NCI-H2227 (cell line): ENCODE data around the gene DPP3.

ENCODE experiments used
- DNase-seq: peaks from one replicate; lab custom pipeline; 2025; ENCODE audit not compliant: unreplicated experiment; lab: John Stamatoyannopoulos, UW

The DPP3 gene

GRCh38 chr11:66555416-66555815, 75.2 kb downstream of the DPP3 start:
- no peak for DNase-seq

DNA sequence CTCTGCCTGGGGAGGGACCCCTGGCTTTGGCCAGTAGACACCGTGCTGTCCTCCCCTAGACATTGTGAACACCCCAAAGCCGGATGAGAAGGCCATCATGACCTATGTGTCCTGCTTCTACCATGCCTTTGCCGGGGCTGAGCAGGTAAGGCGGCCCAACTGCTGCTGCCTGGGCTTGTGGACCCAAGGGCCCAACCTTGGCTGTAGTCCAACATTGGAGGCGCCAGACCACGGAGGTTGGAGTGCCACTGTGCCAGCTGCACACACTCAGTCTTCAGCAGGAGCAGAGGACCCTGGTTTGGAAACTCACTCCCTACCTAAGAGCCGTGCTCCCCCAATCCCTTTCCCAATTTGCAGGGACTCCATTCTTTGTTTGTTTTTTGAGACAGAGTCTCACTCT, 75.9 kb downstream of the DPP3 start:
- DNase-seq, result no peak

- no peak for DNase-seq
These were observed 77.6 kb downstream of the DPP3 start for GRCh38 chr11:66557733-66558326.
